Keratinocyte (primary cell): ENCODE results near the gene CUL4A. TPM values are rescaled to one million over a fixed set of nuclear protein-coding genes. Genes with fewer than 3 reads are reported as not detected.
"Not testable (repeated sequence)": the region's sequence is repeated elsewhere in the genome, so short reads cannot be mapped to it uniquely, and the experiment has no call there.

Experiments used
- DNase-seq: peaks from one replicate; pipeline ENCODE4 v3.0.0-alpha.2; 2011; ENCODE audit warnings: low read depth, missing footprints, low spot score
- FAIRE-seq: peaks from 2 replicates; lab custom pipeline; 2011; peaks lifted over from hg19 to GRCh38; lab: Jason Lieb, UNC
- H2AFZ ChIP-seq: 2 replicates; pipeline ENCODE4 v1.6.0; 2012; ENCODE audit warnings: low read length, control low read depth, inconsistent platforms; ENCODE audit not compliant: control insufficient read depth
- H3K27ac ChIP-seq: 2 replicates; pipeline ENCODE4 v1.5.1; 2011; ENCODE audit warnings: low read length; ENCODE audit not compliant: control insufficient read depth, insufficient read depth
- H3K27me3 ChIP-seq: 3 replicates; pipeline ENCODE4 v1.6.0; 2011; ENCODE audit warnings: low read length; ENCODE audit not compliant: control insufficient read depth, insufficient read depth; ENCODE audit errors: extremely low read depth
- H3K36me3 ChIP-seq, 2 experiments: 2 replicates in 1 of 2; 3 replicates in 1 of 2; pipeline ENCODE4 v1.5.1; 2011; ENCODE audit warnings: low read length in 2 of 2, mild to moderate bottlenecking in 1 of 2; ENCODE audit not compliant: control insufficient read depth in 2 of 2, insufficient read depth in 2 of 2; ENCODE audit errors: extremely low read depth in 1 of 2
- H3K4me1 ChIP-seq: 3 replicates; pipeline ENCODE4 v1.5.1; 2011; ENCODE audit warnings: low read length; ENCODE audit not compliant: control insufficient read depth, insufficient read depth; ENCODE audit errors: extremely low read depth
- H3K4me2 ChIP-seq: 3 replicates; pipeline ENCODE4 v1.6.0; 2011; ENCODE audit warnings: low read depth, low read length; ENCODE audit not compliant: control insufficient read depth, insufficient read depth; ENCODE audit errors: extremely low read depth
- H3K4me3 ChIP-seq, 3 experiments: fragments of 200-600 bp in 1 of 3; sonication (generic) in 1 of 3; 2 replicates in 2 of 3; 3 replicates in 1 of 3; pipeline ENCODE4 v1.5.1; 2011 to 2016; ENCODE audit warnings: low read length in 3 of 3, mild to moderate bottlenecking in 3 of 3, control low read depth in 2 of 3, inconsistent platforms in 1 of 3, low read depth in 1 of 3, mixed read lengths in 1 of 3, mixed run types in 1 of 3, moderate library complexity in 1 of 3; ENCODE audit not compliant: control insufficient read depth in 2 of 3, insufficient read depth in 2 of 3; ENCODE audit errors: extremely low read depth in 1 of 3
- H3K79me2 ChIP-seq: 2 replicates; pipeline ENCODE4 v1.6.0; 2012; ENCODE audit warnings: low read length; ENCODE audit not compliant: control insufficient read depth, insufficient read depth
- H3K9ac ChIP-seq: 3 replicates; pipeline ENCODE4 v1.6.0; 2011; ENCODE audit warnings: low read length; ENCODE audit not compliant: control insufficient read depth, insufficient read depth; ENCODE audit errors: extremely low read depth
- H3K9me1 ChIP-seq: 3 replicates; pipeline ENCODE4 v1.6.0; 2011; ENCODE audit warnings: low read length; ENCODE audit not compliant: control insufficient read depth, insufficient read depth; ENCODE audit errors: extremely low read depth
- H3K9me3 ChIP-seq: 2 replicates; pipeline ENCODE4 v1.5.1; 2012; ENCODE audit warnings: low read depth, low read length; ENCODE audit not compliant: control insufficient read depth
- H4K20me1 ChIP-seq: 3 replicates; pipeline ENCODE4 v1.6.0; 2011; ENCODE audit warnings: low read length; ENCODE audit not compliant: control insufficient read depth, insufficient read depth; ENCODE audit errors: extremely low read depth
- EZH2 ChIP-seq: IDR thresholded peaks from one replicate; pipeline ENCODE4 v1.6.1; 2012; ENCODE audit warnings: inconsistent platforms, mild to moderate bottlenecking, low read length, moderate library complexity
- dilution Hi-C: fragments of 300-500 bp; cut with MboI; formaldehyde crosslinking; loops from one replicate; pipeline ENCODE4 v1.7.0; 2020; ENCODE audit warnings: low sequenced_read_pairs; ENCODE audit not compliant: extremely low pct_ligation_motif_present
- polyA plus RNA-seq, 5 experiments: library from polyadenylated mRNA; depleted of rRNA in 3 of 5; stranded (reverse) in 3 of 5; stranded (forward) in 1 of 5; unstranded in 1 of 5; fragments of >200 nt; gene quantifications; 1 replicate in 1 of 5; 2 replicates in 3 of 5; 3 replicates in 1 of 5; pipeline versions ENCODE4 v1.2.1 to v1.2.3, GENCODE V29; 2011 to 2012; ENCODE audit warnings: missing spikeins in 2 of 5, low read depth in 1 of 5, low replicate concordance in 1 of 5
- TF ChIP-seq, protein P1 (sequence below), 3 experiments: IDR thresholded peaks in 1 of 3; conservative IDR thresholded peaks in 1 of 3; optimal IDR thresholded peaks in 1 of 3; 2 replicates in 2 of 3; 3 replicates in 1 of 3; pipeline versions ENCODE3 to v1.5.1; 2011; ENCODE audit warnings: low read length in 3 of 3, mild to moderate bottlenecking in 3 of 3, moderate library complexity in 2 of 3, control low read depth in 1 of 3, inconsistent platforms in 1 of 3; ENCODE audit not compliant: insufficient read depth in 2 of 3; ENCODE audit errors: extremely low read depth in 1 of 3

The CUL4A gene
- polyA plus RNA-seq, 1 donor (not counting 4 experiments of a cell fraction or from before 2014, with no cell fraction given), result 57.3 TPM

DNA sequence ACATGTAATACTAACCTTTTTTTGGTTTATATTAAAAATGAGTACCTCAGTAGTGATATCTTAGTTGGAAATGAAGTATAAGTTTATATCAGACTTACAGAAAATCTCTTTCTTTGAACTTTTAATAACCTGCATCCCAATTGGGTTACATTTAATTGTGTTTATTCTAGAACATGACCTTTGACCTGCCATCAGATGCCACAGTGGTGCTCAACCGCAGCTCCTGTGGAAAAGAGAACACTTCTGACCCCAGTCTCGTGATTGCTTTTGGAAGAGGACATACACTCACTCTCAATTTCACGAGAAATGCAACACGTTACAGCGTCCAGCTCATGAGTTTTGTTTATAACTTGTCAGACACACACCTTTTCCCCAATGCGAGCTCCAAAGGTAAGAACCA lies 100.1 kb downstream of the CUL4A start:
- TF ChIP-seq EZH2, result no peak
- TF ChIP-seq, protein P1, sequence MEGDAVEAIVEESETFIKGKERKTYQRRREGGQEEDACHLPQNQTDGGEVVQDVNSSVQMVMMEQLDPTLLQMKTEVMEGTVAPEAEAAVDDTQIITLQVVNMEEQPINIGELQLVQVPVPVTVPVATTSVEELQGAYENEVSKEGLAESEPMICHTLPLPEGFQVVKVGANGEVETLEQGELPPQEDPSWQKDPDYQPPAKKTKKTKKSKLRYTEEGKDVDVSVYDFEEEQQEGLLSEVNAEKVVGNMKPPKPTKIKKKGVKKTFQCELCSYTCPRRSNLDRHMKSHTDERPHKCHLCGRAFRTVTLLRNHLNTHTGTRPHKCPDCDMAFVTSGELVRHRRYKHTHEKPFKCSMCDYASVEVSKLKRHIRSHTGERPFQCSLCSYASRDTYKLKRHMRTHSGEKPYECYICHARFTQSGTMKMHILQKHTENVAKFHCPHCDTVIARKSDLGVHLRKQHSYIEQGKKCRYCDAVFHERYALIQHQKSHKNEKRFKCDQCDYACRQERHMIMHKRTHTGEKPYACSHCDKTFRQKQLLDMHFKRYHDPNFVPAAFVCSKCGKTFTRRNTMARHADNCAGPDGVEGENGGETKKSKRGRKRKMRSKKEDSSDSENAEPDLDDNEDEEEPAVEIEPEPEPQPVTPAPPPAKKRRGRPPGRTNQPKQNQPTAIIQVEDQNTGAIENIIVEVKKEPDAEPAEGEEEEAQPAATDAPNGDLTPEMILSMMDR (optimal IDR thresholded peaks at IDR 0.05 in 1 of 3, IDR thresholded peaks at IDR 0.05 in 1 of 3, conservative IDR thresholded peaks at IDR 0.05 in 1 of 3; ENCODE audit: extremely low read depth in 1 of 3, insufficient read depth in 2 of 3, low read length in 3 of 3), result no peak
- Histone ChIP-seq H3K9me1 (peaks cover 6% of the 10 kb centered on the region), H3K27ac (no peak overlapping the region), H3K9ac (no peak overlapping the region), H3K27me3 (no peaks in the 10 kb centered on the region), H3K4me2 (no peak overlapping the region), H3K4me1 (peaks cover 13% of the 10 kb centered on the region), H3K79me2 (peaks cover 69% of the 10 kb centered on the region), H3K36me3 (peaks cover 14 to 20% of the 10 kb centered on the region in 2 experiments), H3K9me3 (no peaks in the 10 kb centered on the region), H2AFZ (no peak overlapping the region), H4K20me1 (peaks cover 11% of the 10 kb centered on the region), H3K4me3 (no peak overlapping the region)
- DNase-seq (no peak), FAIRE-seq (no peak)
- dilution Hi-C loops, result no loop called here

DNA sequence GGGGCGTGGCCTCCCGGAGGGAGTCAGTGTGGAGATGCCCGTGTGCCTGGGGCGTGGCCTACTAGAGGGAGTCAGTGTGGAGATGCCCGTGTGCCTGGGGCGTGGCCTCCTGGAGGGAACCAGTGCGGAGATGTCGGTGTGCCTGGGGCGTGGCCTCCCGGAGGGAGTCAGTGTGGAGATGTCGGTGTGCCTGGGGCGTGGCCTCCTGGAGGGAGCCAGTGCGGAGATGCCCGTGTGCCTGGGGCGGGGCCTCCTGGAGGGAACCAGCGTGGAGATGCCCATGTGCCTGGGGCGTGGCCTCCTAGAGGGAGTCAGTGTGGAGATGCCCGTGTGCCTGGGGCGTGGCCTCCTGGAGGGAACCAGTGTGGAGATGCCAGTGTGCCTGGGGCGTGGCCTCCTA lies 104.7 kb downstream of the CUL4A start:
- not testable (repeated sequence) for DNase-seq, FAIRE-seq, H3K27ac ChIP-seq

DNA sequence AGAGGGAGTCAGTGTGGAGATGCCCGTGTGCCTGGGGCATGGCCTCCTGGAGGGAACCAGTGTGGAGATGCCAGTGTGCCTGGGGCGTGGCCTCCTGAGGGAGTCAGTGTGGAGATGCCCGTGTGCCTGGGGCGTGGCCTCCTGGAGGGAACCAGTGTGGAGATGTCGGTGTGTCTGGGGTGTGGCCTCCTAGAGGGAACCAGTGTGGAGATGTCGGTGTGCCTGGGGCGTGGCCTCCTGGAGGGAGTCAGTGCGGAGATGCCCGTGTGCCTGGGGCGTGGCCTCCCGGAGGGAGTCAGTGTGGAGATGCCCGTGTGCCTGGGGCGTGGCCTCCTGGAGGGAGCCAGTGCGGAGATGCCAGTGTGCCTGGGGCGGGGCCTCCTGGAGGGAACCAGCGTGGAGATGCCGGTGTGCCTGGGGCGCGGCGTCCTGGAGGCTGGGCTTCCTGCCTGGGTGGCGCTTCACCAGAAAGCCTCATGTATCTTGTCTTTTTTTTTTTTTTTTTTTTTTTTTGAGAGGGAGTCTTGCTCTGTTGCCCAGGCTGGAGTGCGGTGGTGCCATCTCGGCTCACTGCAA lies 105.6 kb downstream of the CUL4A start:
- H3K9me1 ChIP-seq, H2AFZ ChIP-seq, H3K4me2 ChIP-seq, H3K27ac ChIP-seq, H3K9ac ChIP-seq, H3K27me3 ChIP-seq, FAIRE-seq, H3K4me1 ChIP-seq, dilution Hi-C loops, H4K20me1 ChIP-seq, H3K9me3 ChIP-seq, H3K4me3 ChIP-seq: not testable (repeated sequence)
- peak; percentile 61 for DNase-seq
- Histone ChIP-seq H3K36me3 (peaks cover 18 to 22% of the 10 kb centered on the region in 2 experiments), H3K79me2 (peaks cover 33% of the 10 kb centered on the region)

More for the DNA sequence above, 104.7 kb downstream of the CUL4A start:
- H3K4me3 ChIP-seq, H3K9me3 ChIP-seq, H3K27me3 ChIP-seq, H4K20me1 ChIP-seq, H3K9ac ChIP-seq, H3K4me1 ChIP-seq, dilution Hi-C loops, H2AFZ ChIP-seq, H3K4me2 ChIP-seq, H3K9me1 ChIP-seq: not testable (repeated sequence)
- Histone ChIP-seq H3K79me2 (peaks cover 39% of the 10 kb centered on the region), H3K36me3 (peaks cover 18 to 25% of the 10 kb centered on the region in 2 experiments)
